ENCODE results near the gene MRPL39.

The MRPL39 gene

DNA sequence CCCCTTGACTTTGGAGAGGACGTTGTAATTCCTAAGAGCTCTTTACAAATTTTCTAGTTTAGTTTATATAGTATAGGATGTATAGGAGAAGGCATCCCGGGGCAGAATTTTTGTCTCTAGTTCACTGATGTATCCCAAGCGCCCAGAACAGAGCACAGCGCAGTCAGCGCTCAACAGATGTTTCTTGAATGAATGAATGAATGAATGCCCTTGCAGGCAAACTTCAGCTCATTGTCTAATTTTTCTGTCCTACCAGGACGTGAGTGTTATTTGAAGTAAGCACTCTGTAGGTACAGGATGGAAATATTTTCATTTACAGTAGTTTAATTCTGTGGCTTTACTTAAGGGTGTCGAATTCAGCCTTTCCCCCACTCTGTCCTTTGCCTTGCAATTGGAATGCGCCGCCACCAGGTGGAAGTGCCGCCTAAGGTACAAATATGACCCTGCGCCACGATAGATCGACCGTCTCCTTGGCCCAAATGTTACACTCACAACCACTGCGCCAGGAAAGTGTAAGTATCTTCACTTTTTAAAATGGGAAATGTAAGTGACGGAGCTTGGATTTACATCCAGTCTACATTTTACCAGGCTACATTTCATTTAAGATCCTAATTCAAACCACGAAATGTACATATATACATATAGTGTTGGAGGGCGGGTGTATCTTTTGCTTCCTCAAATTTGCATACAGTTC is 910 bp upstream of the MRPL39 start:
- peak; percentile 69 for DNase-seq

DNA sequence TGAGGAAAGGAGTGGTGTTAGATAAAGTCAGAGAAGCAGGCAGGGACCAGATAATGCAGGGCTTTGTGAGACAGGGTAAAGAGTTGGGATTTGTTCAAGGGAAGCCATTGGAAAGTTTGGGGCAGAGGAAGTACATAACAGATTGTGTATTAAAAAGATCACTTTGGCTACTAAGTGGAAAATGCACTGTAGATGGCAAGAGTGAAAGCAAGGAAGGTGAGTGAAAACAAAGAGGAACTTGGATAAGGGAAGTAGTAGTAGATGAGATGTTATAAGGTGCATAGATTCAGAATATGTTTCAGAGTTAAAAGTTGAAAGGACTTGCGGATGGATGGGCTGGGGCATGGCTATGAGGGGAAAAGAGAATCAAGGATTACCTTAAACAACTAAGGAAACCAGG is 17.4 kb downstream of the MRPL39 start:
- no peak for DNase-seq

DNA sequence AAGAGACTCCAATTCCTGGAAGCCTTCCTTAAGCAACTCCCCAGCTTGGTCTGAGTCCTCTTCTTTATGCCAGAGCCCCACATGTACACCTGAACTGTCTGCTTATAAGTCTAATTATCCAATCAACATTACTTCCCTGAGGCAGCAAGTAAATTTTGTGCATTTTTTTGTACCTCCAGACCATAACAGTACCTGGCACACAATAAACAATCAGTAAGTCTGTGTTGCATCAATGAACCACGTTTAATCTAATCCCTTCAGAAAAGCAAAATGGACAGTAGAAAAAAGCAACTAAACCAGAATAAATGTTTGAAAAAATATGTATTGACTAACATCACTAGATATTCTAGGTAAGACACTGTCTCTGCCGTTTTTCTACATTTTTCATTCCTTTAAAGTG is 20.5 kb downstream of the MRPL39 start:
- no peak for DNase-seq

DNA sequence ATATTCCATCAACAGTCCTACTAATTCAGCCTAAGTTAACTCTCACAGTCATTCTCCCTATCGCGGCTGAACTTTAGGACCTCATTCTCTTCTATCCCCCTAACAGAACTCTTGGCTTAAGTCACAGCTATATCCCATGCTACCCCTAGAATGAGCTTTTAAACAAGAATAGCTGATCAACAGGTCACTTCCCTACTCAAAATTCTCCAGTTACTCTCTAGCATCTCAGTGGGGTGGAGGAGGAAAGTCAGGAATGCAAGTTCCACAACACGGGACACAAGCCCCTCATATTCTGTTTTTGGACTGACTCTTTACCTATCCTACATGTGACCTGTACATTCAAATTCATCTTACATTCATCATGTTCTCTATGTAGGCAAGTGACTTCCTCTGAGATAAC is 21.0 kb downstream of the MRPL39 start:
- DNase-seq, result no peak

DNA sequence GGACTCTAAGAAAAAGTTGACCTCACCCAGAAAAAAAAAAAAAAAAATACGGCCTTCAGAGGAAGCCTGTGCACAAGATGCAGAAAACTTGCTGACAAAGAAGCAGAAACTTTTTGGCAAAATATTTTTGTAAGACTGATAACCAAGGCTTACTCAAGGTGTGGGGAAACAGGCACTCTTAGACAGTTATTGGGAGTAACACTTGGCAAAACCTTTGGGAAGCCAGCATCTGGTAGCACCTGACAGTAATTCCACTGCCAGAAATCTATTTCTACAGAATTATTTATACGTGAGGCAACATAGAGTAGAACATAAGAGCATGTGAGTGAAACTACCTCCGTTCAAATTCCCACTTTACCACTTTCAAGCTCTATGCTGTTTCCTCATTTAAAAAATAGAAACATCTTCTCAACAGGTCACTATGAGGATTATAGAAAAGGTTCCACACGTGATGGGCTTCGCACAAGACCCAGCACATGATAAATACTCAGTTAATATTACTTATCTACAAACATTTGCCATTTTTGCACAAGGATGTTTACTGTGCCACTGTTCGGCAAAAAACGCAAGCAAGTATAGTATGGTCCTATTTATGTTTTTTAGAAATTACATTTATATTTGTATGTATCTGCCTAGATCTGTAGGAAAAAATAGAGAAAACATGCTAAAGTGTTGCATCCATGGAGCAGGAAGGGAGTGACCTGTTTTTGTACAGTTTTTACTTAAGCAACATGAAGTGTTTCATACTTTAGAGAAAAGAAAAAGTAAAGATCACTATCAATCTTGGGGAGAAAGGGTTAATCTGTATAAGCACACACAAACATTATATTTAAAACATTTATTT is 22.2 kb downstream of the MRPL39 start:
- no peak for DNase-seq

DNA sequence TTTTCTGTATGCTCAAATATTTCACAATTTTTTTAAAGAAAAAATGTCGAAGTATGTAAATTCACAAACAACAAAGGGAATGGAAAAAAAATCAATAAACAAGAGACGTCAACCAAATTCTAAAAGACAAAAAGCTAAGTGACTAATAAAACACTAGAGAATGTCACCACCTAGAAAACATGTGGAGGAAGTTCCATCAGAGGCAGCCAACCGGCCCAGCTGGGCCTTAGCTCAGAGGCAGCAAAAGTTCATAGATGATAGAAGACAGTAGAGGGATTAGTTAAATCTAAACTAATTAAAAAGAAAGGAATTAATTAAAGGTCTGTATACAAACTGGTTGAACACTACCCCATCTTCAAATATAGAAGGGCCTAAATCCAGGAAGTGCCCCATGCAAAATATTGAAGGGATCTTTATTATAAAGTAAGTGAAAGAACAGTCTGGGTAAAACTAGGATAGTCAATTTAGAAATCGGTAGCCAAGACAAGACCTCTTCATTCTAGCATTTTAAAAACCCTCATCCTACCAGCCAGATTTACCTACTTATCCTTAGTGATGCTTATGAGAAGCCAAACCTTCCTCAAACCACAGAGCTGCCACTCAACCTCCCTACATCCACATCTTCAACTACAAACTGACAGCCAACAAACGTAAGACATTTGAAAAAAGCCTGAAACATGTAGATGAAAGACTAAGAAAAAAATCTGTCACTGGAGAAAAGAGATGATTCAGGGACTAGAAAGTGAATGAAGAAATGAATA is 23.7 kb downstream of the MRPL39 start:
- no peak for DNase-seq

DNA sequence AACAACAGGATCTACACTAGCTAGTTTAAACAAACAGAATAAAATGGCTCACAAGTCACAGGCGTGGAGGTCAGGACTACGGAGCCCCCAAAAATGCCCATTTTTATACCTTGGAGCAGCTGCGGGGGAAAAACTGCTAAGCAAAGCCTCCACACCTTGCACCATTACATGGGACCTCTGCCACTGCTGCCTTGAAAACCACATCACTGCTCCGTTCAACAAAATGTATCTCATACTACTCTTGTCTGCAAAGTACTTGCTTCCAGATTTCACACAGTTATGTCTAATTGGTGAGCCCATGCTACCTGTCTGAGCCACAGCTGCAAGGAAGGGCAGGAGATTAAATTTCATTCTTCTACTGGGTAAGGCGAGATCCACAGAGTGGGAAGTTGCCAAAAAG is 24.4 kb downstream of the MRPL39 start:
- peak; percentile 13 for DNase-seq

DNA sequence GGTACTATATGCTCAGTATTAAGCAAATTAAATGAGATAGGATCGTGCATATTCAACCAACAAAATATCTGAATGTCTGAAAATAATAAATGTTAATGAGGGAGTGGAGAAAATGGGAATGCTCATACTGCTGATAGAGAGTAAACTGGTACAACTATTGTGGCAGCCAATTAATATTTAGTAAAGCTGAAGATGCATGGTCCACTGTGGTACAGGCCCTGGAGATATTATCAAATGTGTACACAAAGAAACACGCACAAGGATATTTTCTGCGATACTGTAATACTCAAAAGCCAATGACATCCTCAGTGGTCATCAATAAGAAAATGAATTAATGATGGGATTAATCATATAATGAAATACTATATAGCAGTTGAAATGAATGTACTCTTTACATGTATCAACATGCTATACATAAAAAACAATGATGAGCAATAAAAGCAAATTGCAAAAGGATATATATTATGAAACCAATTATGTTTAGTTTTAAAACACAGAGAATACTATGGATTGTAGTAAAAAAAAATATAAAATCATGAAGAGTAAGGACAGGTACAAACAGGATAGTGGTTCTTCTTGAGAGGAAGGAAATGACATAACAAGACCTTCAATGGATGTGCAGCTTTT is 25.0 kb downstream of the MRPL39 start:
- no peak for DNase-seq

DNA sequence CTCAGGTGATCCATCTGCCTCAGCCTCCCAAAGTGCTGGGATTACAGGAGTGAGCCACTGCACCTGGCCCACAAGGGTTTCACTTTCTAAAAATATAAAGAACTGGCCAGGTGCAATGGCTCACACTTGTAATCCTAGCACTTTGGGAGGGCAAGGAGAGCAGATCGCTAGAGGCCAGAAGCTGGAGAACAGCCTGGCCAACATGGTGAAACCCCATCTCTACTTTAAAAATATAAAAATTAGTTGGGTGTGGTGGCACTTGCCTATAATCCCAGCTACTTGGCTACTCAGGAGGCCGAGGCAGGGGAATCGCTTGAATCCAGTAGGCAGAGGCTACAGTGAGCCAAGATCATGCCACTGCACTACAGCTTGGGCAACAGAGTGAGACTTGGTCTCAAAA is 25.7 kb downstream of the MRPL39 start:
- no peak for DNase-seq

DNA sequence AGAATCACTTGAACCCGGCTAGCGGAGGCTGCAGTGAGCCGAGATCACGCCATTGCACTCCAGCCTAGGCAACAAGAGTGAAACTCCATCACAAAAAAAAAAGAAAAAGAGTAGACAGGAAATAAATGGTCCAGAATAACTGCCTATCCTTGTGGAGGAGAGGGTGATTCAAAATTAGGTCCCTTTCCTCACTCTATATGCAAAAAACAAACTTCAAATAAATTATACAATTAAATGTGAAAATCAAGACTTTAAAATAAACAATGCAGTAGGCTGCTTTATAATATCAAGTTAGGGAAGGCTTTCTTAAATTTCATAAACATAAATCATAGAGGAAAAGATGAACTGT is 26.4 kb downstream of the MRPL39 start:
- no peak for DNase-seq

DNA sequence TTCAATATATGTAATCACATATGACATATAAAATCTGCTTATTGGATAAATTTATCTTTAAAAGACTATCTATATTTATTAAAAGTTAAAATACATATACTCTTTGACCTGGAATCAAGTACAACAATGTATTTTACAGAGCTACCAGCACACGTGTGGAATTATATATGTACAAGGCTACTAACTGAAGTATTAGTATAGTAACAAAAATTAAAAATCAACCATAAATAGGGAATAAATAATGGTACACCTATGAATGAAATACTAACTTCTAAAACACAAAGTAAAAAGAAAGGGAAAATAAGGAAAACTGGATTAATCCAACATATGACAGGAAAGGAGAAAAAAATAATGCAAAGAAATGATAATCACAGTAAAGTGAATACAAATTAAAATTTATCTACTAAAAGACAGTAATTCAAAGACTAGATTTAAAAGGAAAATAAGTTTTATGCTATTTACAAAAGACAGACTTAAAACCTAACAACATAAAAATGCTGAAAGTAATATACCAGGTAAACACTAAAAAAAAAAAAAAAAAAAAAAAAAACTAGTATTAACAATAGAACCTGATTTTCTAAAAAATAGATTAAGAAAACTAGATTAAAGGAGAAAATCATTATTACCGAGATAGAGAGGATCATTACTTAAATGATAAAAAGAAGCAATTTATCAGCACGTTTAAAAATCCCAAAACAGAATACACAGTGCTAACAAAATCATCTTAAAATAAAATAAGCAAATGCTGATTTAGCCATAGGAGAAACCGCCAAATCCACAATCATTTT is 27.9 kb downstream of the MRPL39 start:
- DNase-seq, result no peak

DNA sequence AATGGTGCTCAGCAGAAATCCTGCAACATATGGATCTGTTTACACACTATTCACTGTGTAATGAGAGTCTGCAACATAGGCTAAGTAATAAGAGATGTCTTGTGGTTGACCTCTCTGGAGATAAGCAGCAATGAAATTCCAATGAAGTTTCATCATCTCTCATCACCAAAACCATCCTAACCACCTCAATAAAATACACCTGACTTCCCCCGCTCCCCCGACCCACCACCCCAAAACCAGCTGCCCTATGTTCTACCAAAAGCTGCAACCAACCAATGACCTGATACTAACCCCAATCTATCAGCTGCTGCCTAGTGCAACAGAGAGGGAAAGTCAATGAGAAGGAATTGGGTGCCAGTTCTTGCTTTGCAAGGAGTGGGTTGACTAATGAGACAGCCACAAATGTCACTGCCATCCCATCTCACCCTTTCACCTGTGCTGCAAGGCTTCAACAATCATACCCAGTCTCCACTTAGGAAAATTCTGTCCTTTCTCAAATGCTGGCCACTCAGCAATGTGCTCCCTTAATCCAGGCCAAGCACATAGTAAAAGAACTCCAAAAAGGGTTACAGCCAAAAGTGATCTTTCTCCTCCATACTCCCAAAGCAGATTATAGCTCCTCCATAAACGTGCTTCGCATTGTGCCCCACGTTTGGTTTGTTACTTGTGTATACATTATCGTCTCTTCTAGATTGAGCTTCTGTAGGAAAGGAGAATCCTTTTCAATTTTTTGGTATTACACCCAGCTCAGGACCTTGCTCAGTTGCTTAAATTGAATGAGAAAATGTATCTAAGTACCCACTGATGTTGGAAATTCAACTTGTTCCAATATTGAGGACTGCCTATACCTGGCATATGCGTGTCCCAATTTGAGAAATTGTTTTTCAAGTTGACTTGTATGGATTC is 29.0 kb downstream of the MRPL39 start:
- no peak for DNase-seq

DNA sequence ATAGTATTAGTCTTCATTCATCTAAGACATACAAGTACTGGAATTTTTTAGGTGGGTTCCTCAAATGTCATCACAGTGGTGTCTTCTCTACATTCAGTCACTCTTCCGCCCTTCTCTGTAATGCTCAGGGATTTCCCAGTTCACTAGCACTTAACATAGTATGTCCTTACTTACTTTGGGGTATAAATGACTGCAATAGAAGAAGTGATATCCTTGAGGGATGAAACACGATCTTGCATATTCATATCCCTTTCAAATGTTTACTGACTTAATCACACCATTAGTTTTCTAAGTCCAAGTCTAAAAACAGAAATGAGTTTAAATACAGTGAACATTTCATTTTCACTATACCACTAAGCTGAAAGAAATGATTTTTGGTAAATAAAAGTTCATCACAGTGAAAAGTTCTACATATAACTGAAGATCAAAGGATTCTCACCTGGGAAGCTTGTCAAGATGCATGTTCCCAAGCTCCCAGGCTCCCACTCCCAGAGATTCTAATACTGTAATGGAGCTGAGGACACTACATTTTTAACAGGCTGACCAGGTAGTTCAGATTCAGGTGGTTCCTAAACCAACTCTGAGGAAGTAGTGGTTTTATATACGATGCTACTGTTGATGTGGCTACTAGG is 29.7 kb downstream of the MRPL39 start:
- DNase-seq, result no peak

DNA sequence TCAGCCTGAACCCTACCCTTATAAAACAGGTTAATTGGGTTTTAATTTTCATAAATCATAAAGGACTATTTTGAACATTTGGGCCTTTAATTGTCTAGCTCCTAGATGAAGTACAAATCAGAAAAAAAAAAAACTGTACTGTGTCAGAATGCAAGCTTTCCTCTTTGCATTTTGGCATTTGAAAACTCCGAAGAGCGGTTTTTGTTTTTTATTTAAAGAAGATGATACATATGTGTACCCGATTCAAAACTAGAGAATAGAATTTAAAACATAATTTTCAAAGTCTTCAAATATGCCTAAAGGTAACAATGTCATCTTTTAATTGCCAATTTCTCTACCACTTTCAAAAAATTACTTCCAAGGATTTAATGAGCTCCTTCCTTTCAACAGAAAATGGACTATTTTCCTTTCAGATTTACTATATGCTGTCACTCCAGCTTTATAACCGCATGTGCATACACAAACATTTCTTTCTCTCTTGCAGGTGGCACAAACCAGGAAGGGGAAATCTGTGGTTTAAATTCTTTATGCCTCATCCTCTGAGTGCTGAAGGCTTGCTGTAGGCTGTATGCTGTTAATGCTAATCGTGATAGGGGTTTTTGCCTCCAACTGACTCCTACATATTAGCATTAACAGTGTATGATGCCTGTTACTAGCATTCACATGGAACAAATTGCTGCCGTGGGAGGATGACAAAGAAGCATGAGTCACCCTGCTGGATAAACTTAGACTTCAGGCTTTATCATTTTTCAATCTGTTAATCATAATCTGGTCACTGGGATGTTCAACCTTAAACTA is 33.7 kb downstream of the MRPL39 start:
- DNase-seq, result no peak

DNA sequence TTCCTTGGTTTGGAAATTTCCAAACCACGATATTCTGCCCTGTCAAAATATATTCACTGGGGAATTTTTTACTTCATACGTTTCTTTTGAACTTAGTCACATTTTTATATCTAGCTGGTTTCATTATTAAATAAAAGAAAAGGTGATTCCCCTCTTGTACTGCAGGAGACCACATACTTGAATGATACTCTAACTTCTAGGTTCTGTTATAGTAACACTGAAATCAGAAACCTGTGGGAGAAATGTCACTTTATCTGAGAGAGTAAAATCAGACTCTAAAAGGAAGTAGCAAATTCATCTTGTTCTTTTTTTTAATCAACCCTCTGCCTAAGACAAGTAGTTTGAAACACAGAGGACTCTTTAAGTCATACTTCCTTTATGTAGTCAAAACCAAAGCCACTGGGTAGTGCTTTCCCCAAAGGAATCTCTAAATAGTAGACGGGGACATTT is 34.4 kb downstream of the MRPL39 start:
- no peak for DNase-seq

DNA sequence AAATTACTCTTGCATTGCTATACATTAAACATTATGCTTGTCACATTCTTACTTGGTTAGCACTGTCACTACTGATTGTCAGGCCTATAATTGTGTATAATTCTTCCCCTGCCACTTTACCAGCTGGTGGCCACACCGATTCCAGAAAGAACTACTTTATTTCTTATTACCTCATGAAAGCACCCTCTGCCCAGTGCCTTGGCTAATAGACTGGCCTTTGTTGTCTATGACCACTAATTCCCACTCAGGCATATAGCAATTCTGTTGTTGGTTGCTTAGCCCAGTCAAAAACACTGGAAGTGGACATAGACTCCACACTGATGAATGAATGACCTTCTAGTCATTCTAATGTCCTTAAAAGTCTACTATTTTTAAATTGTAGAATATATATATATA is 35.6 kb downstream of the MRPL39 start:
- DNase-seq, result no peak

DNA sequence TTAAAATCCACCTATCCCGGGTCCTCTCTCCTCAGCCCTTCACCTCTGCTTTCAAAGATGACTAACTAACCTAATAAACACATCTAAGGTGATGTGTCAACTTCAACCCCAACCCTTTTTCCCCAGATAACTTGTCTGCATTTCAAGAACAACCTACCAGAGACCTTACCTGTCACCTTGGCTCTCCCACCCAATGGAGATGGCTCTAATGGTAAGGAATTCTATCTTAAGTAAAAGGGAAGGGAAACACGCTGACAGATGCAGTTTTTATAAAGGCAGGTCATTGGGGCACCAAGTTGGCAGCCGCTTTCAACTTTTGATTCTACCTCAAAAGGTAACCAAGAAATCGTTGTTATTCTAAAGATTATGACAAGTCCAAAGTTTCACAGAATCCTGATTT is 37.6 kb downstream of the MRPL39 start:
- no peak for DNase-seq

DNA sequence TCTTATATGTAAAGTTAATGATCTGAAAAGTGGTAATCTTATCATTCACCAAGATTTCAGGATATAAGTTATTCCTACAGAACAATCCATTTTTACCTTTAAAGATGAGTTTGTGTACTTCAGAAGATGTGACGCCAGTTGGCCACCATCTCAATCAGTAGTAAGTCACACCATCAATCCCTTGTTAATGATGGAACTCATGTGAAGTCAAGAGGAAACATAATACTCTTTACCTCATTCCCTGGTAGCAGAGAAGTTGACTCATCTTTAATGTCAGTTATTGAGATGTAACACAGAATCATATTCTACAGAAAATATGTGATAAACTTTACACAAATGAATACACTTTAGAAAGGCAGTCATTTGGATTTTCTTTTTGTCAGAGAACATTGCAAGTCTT is 38.2 kb downstream of the MRPL39 start:
- no peak for DNase-seq

DNA sequence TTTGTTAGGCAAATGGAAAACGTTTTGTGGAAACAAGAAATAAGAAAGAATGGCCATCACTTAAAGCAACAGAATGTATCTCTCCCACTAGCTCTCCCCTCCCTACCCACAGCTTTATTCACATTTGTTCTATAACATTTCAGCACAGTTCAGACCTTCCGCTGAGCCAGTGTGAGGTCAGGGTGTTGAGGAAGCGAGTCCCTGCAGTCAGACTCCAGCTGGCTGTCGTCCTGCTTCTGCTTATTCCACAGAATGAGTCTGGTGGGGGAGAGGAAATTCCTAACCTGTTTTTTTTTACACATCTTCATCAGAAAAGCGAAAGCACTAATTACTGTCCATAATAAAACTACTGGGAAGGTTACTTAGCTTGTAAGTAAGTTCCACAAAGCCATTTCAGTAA is 39.0 kb downstream of the MRPL39 start:
- DNase-seq, result no peak

DNA sequence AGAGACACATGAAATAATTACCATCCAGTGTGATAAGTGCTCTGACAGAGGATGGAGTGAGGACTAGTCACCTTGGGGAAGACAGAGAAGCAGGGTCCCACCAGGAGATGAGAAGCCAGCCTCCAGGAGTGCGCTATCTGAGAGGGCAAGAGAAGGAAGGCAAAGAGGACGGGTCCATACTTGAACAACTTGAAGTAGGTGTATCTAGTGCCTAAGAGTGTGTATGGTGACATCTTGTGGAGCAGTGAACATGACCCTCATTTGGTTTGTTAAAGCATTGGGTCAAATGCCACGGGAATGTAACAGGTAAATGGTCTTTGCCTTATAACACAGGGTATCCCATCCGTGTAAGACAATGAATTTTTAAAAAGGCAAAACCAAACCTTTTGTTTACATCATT is 39.8 kb downstream of the MRPL39 start:
- no peak for DNase-seq

Data from NCI-H1092 treated with DMSO at 0.1 percent for 48 hours (cell line).